Sigmoid colon (tissue), 4 donors: ENCODE data around the gene FARSB.

Experiments
- CTCF ChIP-seq, 4 experiments: fragments of 450-650 bp in 3 of 4; fragments of 200-600 bp in 1 of 4; IDR thresholded peaks; one replicate each; pipeline ENCODE4 v1.5.1; 2016 to 2019; ENCODE audit warnings: antibody characterized with exemption in 4 of 4, mild to moderate bottlenecking in 3 of 4, moderate library complexity in 2 of 4
- EP300 ChIP-seq, 4 donors: sonication (generic); formaldehyde crosslinking; IDR thresholded peaks; one replicate each; pipeline ENCODE4 v1.6.1; 2017; ENCODE audit warnings: antibody characterized with exemption in 4 of 4
- POLR2AphosphoS5 ChIP-seq, 4 donors: sonication (generic); formaldehyde crosslinking; IDR thresholded peaks; one replicate each; pipeline ENCODE4 v1.6.1; 2017; ENCODE audit warnings: antibody characterized with exemption in 4 of 4

- no peak for TF ChIP-seq POLR2AphosphoS5 (IDR thresholded peaks at IDR 0.05)
- no peak for TF ChIP-seq CTCF (IDR thresholded peaks at IDR 0.05)
- TF ChIP-seq EP300 (IDR thresholded peaks at IDR 0.05), result no peak
Observed at GRCh38 chr2:222608081-222608480, 47.8 kb downstream of the FARSB start.
